ENCODE data around the gene DNAJB11.
"Not testable (repeated sequence)": the region's sequence is repeated elsewhere in the genome, so short reads cannot be mapped to it uniquely, and the experiment has no call there.

DNAJB11 gene

DNA sequence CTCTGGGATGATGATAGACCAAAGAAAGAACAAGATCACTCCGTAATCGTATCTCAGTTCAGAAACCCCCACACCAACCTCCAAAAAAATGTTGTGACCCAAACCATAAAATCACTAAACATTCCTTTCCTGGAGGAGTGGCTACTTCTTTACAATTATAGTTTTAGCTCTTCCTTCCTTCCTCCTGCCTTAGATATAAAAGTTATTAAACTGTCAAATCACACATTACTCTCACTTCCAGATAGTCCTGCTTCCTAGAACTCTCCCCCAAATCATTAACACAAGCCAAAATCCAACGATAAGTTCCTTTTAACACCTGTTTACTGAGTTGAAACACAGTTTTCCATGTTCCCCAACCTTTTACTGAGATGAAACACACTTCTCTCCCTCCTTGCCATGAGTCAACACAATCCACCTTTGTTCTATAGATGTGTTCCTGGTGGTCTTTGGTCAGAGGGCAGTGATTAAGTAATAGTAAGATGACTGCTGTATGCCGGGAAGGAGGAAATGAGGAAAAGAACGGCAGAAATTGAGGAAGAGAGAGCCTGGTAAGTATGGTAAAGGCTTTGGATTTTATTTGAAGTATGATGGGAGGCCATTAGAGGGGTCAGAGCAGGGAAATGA lies 18.0 kb upstream of the DNAJB11 start:
- DNase-seq = no peak

GRCh38 chr3:186564586-186564985 lies 5.9 kb upstream of the DNAJB11 start:
- DNase-seq = no peak

- DNase-seq = no peak
These were observed 3.8 kb upstream of the DNAJB11 start for GRCh38 chr3:186566772-186567071.

GRCh38 chr3:186567072-186567921 lies 3.2 kb upstream of the DNAJB11 start, which contains the start of gene TBCCD1:
Gene TBCCD1, minus strand, starts transcription at chr3:186567339. Its CDS starts 3,010 bp downstream, at chr3:186564329.
- peak; percentile 93 for DNase-seq

GRCh38 chr3:186569361-186569760 lies 1.2 kb upstream of the DNAJB11 start:
- not testable (repeated sequence) for DNase-seq

GRCh38 chr3:186569779-186570095 lies 783 bp upstream of the DNAJB11 start:
- DNase-seq = no peak

DNA sequence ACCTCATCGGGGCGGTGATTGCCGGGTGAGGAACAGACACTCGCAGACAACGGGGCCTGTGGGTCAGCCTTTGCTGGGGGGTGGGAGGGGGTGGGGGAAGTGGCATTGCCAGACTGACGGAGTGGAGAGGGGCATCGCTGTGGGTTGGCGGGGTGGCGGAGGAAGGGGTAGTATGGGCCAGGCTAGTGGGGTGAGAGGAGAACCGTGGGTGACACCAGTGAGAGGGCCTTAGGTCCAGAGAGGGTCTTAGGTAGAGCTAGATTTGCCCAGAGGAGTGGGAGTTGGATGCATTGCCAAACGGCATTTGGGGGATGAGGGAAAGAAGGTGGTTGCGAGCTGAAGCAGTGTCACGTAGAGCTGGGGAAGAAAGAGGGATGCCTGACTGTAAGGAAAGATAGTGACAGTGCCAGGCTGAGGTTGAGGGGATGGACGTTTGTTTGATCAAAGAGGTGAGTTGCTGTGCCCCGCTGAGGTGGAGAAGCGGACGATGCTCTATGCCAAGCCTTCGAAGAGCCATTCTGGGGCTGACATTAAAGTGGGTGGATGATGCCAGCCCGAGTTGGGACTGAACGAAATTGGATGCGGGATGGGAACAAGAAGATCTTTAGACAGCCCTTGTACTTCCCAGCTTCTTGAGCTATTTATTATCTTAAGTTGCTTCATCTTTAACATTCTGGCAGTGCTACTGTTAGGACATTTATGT lies 572 bp downstream of the DNAJB11 start:
- no peak for DNase-seq

DNA sequence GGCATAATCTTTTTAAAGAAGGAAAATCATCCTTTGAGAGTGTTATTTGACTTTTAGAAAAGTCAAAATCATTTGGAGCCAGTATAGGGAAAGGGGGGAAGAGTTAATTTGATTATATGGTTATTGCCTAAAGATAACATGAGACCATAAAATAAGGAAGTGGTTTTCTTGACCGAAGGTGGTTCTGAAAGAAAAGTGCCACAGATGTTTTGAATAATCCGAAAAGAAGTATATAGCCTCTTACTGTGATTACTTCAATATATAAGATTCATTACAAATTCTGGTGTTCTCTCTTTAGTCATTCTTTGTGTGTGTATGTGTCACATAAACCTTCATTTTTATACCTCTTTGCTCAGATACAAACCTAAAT lies 1.1 kb downstream of the DNAJB11 start:
- DNase-seq = no peak

DNA sequence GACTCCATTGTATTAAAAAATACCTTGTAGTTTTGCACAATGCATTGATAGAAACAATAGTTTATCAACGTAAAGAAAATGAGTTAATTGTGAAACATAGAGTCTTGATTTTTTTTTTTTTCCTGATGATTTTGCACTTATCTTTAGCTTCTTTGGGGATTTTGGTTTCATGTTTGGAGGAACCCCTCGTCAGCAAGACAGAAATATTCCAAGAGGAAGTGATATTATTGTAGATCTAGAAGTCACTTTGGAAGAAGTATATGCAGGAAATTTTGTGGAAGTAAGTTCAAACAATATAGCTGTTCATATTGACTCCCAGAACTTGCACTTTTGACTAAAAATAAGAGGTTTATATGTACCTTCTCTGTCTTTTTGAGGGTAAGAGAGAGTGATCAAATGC lies 7.0 kb downstream of the DNAJB11 start:
- no peak for DNase-seq

DNA sequence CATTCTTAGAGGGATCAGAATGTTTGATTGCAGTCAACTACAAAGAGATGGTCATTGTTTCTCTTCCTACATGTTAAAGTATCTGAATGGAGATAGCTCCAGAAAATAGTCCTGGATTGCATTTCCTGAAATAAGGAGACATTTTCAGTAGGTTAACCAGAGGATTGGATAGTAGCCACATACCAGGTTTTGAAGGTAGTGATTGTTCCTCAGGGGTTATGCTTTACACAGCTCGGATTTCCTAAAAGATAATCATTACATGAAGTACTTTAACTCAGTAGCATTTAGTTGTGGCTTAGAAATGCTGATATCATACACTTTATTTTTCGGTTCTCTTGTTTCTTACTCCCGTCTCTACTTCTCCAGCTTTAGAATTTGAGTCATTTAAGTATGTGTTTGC lies 10.3 kb downstream of the DNAJB11 start:
- DNase-seq = no peak

GRCh38 chr3:186582541-186582940 lies 12.0 kb downstream of the DNAJB11 start:
- DNase-seq = no peak

DNA sequence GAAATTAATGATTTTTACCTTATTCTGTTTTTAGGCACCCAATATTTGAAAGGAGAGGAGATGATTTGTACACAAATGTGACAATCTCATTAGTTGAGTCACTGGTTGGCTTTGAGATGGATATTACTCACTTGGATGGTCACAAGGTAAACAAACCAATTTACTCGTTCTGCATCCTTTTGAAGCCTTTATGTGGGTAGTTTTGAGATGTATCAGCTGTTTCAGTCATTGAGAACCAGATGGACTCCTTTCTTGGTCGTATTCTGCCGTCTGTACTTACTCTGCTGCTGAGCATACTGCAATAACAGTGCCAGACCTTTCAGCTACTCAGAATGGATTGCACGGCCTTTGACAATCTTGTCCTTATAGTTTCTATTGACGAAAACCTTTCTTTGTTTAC lies 13.3 kb downstream of the DNAJB11 start:
- DNase-seq = no peak

DNA sequence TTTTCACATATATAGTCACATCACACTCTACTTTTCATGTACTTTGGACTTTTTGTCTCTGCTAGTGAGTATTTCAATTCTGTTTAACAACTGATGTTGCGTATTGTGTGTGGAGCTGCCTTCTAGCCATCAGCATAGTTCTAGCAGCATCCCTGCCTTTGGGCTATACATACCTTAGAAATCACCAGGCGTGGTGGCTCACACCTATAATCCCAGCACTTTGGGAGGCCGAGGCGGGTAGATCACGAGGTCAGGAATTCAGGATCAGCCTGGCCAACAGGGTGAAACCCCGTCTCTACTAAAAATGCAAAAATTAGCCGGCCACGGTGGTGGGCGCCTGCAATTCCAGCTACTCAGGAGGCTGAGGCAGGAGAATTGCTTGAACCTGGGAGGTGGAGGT lies 15.7 kb downstream of the DNAJB11 start:
- not testable (repeated sequence) for DNase-seq

DNA sequence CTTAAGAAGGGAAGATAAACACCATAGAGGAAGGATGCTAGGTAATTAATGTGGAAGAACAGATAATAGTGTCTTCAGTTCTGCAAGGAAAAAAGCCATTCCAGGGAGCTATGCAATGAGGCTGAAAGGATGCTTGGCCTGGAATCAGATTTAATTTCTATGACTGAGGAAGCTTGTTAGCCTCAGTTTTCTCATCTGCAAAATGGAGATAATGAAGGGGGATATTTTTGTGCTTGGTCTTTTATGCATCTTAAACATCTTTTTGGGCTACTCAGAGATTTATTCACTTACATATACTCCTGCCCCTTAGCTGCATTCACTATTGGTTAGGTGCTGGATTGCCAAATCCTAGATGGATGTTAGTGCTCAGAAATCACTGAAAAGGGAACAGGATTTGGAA lies 16.7 kb downstream of the DNAJB11 start:
- no peak for DNase-seq

GRCh38 chr3:186588632-186589031 lies 18.1 kb downstream of the DNAJB11 start:
- no peak for DNase-seq

DNA sequence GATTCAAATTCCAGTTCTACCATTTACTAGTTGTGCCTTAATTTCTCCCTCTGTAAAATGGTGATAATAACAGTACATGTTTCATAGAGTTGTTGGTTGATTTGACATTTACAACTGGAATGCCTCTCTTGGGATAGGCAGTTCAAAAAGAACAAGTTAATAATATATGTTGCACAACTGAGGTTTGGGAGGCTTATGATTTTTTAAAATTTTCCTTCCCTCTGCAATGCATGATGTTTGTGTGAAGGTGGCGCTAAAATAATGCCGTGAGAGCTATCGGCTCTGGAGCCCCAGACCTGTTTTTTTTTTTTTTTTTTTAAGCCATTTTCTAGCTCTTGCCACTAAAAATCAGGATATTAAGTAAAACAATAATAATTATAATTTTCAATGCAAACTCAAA lies 18.6 kb downstream of the DNAJB11 start:
- no peak for DNase-seq

GRCh38 chr3:186589856-186590579 lies 19.5 kb downstream of the DNAJB11 start:
- DNase-seq = no peak

DNA sequence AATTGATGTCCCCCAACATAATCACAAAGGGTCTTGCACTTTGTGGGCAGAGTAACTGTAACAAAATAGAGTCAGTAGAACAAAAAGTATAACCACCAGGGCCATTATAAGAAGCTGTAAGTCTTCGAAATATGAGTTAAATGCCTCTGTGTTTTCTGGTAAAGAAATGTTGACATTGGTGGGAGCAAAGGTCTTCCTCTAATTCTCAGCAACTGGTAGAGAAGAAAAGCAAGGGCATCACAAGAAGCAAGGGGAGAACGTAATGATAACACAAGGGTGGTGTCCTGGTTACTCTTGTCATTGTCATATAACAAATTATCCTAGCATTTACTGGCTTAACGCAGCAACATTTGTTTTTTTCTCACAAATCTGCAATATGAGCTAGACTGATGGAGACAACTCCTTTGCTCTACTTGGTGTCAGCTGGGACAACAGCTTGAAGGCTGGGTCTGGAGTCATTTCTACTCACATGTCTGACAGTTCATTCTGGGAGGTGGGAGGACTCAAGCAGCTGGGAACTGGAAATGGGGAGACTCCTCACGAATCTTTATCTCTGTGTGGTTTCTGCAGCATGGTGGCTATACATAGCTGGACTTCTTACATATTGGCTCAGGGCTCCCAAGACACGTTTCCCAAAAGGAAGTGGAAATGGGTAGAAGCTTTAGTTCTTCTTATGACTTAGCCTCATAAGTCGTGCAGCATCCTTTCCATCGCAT lies 20.2 kb downstream of the DNAJB11 start:
- no peak for DNase-seq

DNA sequence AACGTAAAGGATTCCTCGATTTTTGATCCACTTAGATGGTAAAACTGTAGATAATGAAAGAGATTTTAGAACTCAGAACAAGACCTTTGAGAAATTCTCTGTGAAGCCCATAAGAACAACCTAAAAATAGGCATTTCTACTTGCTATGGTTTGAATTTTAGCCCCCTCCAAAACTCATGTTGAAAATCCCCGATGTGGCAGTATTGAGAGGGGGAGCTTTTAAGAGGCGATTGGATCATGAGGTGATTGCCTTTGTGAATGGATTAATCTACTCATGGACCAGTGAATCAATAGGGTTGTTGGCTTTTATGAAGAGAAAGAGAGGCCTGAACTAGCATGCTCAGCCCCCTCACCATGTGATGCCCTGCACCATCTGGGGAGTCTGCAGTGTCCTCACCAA lies 22.2 kb downstream of the DNAJB11 start:
- no peak for DNase-seq

GRCh38 chr3:186593862-186594261 lies 23.3 kb downstream of the DNAJB11 start:
- DNase-seq = no peak

DNA sequence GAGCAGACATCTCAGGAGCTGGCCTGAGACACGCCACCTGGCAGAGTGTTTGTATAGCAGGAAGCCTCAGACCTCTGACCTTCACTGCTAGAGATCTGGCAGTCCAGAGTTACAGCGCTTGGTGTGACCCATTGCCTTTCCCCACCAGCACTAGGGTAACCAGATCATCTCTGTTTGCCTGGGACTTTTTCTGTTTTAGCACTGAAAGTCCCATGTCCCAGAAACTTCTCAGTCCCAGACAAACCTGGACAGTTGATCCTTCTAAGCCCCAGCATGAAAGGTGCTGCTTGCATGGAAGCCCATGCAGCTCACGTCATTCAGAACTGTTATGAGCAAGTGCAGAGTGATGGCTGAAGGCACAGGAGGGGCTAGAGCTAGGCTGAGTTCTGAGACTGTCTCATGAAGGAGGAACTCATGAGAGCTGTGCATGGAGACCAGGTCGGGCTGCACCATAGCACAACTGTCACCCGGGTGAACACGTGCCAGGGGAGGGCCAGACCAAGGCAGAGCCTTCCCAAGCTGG lies 24.1 kb downstream of the DNAJB11 start:
- no peak for DNase-seq

- no peak for DNase-seq
These were observed 26.2 kb downstream of the DNAJB11 start for GRCh38 chr3:186596568-186597287.

All from NCI-H345 (cell line).